SK-N-MC (cell line): ENCODE data around the gene FARS2.

Experiments used
- EZH2 ChIP-seq: fragments of 200-600 bp; sonication (generic); IDR thresholded peaks from one replicate; pipeline ENCODE4 v1.6.1; 2017; ENCODE audit warnings: antibody characterized with exemption
- FOXP2 ChIP-seq: optimal IDR thresholded peaks from 2 replicates; pipeline ENCODE3; 2011; ENCODE audit warnings: mild to moderate bottlenecking, moderate library complexity; ENCODE audit not compliant: insufficient read depth; ENCODE audit errors: extremely low read length, control extremely low read depth
- POLR2AphosphoS5 ChIP-seq: IDR thresholded peaks from 2 replicates; pipeline ENCODE4 v1.6.1; 2012; ENCODE audit warnings: mild to moderate bottlenecking, low read depth, low read length, borderline replicate concordance

GRCh38 chr6:5765141-5765760 lies 503.9 kb downstream of the FARS2 start:
- TF ChIP-seq POLR2AphosphoS5 (no peak), EZH2 (no peak), FOXP2 (no peak)
